Spleen (tissue), 11 donors: ENCODE data around the gene ATP1A1. TPM values are rescaled to one million over a fixed set of nuclear protein-coding genes. Genes with fewer than 3 reads are reported as not detected.

ENCODE experiments used
- DNase-seq: peaks from one replicate; pipeline ENCODE4 v3.0.0-alpha.2; 2020
- H3K27ac ChIP-seq, 8 donors: fragments of 200-600 bp; sonication (generic) in 7 of 8; 1 replicate in 4 of 8; 2 replicates in 4 of 8; pipeline versions ENCODE4 v1.5.0 to v1.8.0; 2016 to 2021; ENCODE audit warnings: inconsistent platforms in 4 of 8, mild to moderate bottlenecking in 4 of 8, moderate library complexity in 1 of 8
- H3K27me3 ChIP-seq, 7 donors: fragments of 200-600 bp; sonication (generic) in 6 of 7; replicated peaks in 1 of 7; 1 replicate in 4 of 7; 2 replicates in 3 of 7; pipeline versions ENCODE4 v1.5.0 to v1.8.0; 2016 to 2021; ENCODE audit warnings: inconsistent platforms in 3 of 7, mild to moderate bottlenecking in 1 of 7
- H3K36me3 ChIP-seq, 6 donors: fragments of 200-600 bp; sonication (generic) in 5 of 6; 1 replicate in 4 of 6; 2 replicates in 2 of 6; pipeline versions ENCODE4 v1.5.0 to v1.8.0; 2016 to 2021; ENCODE audit warnings: inconsistent platforms in 2 of 6
- H3K4me1 ChIP-seq, 6 donors: fragments of 200-600 bp; sonication (generic) in 5 of 6; 1 replicate in 3 of 6; 2 replicates in 3 of 6; pipeline versions ENCODE4 v1.5.0 to v1.8.0; 2016 to 2021; ENCODE audit warnings: inconsistent platforms in 3 of 6
- H3K4me3 ChIP-seq, 8 donors: fragments of 200-600 bp; sonication (generic) in 7 of 8; 1 replicate in 4 of 8; 2 replicates in 4 of 8; pipeline versions ENCODE4 v1.5.0 to v1.8.0; 2016 to 2021; ENCODE audit warnings: inconsistent platforms in 4 of 8, mild to moderate bottlenecking in 4 of 8, moderate library complexity in 2 of 8
- H3K9me3 ChIP-seq, 8 donors: fragments of 200-600 bp; sonication (generic) in 7 of 8; 1 replicate in 4 of 8; 2 replicates in 4 of 8; pipeline versions ENCODE4 v1.5.0 to v1.8.0; 2016 to 2021; ENCODE audit warnings: inconsistent platforms in 4 of 8
- POLR2A ChIP-seq, 3 donors: fragments of 450-650 bp; IDR thresholded peaks; one replicate each; pipeline ENCODE4 v1.5.1; 2017; ENCODE audit warnings: antibody characterized with exemption in 3 of 3, mild to moderate bottlenecking in 1 of 3
- POLR2AphosphoS5 ChIP-seq, 3 donors: sonication (generic); formaldehyde crosslinking; IDR thresholded peaks; one replicate each; pipeline ENCODE4 v1.5.1; 2017; ENCODE audit warnings: antibody characterized with exemption in 3 of 3
- WGBS, 5 donors: extraction: QIAGEN DNeasy Blood & Tissue Kit in 3 of 5; methylation state at CpG; one replicate each; pipeline versions ENCODE4 v1.1.5 to v1.1.7; 2013 to 2018; 5-methylcytosine and 5-hydroxymethylcytosine counted together
- intact Hi-C: fragments of 100-400 bp; cut with DNase I; formaldehyde crosslinking; loops from one replicate; pipeline ENCODE4 v1.15.0; 2023; ENCODE audit warnings: low total_unique reads
- polyA plus RNA-seq, 3 donors: library from polyadenylated mRNA; stranded (reverse); fragments of 200-250 nt; gene quantifications; one replicate each; pipeline ENCODE4 v1.2.1, GENCODE V29; 2013
- total RNA-seq, 7 donors: library from RNA; depleted of rRNA in 3 of 7; stranded (reverse); fragments of >200 nt in 3 of 7; fragmentation: NEBNext Ultra II Directional in 4 of 7; extraction: Animal tissue kit (Norgen Biotek cat#: 25700) in 4 of 7; gene quantifications; one replicate each; pipeline versions ENCODE4 v1.1.0 to v1.2.1, GENCODE V29; 2016 to 2021
- TF ChIP-seq, protein P1 (sequence below), 11 experiments: fragments of 200-600 bp in 7 of 11; fragments of 450-650 bp in 4 of 11; sonication (generic) in 4 of 11; IDR thresholded peaks in 8 of 11; conservative IDR thresholded peaks in 3 of 11; 1 replicate in 7 of 11; 2 replicates in 4 of 11; pipeline versions ENCODE4 v1.4.0 to v1.8.0; 2016 to 2021; ENCODE audit warnings: antibody characterized with exemption in 11 of 11, inconsistent platforms in 4 of 11, mild to moderate bottlenecking in 1 of 11
- donor health status: healthy with polysubstance abuse.
- donor health status: DM: no; HTN: no; CAD: no; lungs with moderate emphysema.
- donor health status: DM: no; HTN: no; CAD: no.
- donor health status: Bipolar disorder and iron deficiency.
- donor health status: healthy.
- donor health status: DM: no; HTN: no; CAD: no.
- donor health status: DM: yes; HTN: yes; CAD: no.

Gene ATP1A1
- total and polyA plus RNA-seq, 10 donors = 34.5 to 209 (median 130) TPM

- H3K36me3 ChIP-seq = no peaks in the 10 kb centered on the region
- no peaks in the 10 kb centered on the region for H3K4me1 ChIP-seq
- WGBS, 5 donors = 85 to 94% (median 91%) methylated on average over 4 of the region's 4 CpGs
- H3K27me3 ChIP-seq = peaks cover 0 to 12% (median 0%) of the 10 kb centered on the region in 7 donors
- TF ChIP-seq, protein P1, sequence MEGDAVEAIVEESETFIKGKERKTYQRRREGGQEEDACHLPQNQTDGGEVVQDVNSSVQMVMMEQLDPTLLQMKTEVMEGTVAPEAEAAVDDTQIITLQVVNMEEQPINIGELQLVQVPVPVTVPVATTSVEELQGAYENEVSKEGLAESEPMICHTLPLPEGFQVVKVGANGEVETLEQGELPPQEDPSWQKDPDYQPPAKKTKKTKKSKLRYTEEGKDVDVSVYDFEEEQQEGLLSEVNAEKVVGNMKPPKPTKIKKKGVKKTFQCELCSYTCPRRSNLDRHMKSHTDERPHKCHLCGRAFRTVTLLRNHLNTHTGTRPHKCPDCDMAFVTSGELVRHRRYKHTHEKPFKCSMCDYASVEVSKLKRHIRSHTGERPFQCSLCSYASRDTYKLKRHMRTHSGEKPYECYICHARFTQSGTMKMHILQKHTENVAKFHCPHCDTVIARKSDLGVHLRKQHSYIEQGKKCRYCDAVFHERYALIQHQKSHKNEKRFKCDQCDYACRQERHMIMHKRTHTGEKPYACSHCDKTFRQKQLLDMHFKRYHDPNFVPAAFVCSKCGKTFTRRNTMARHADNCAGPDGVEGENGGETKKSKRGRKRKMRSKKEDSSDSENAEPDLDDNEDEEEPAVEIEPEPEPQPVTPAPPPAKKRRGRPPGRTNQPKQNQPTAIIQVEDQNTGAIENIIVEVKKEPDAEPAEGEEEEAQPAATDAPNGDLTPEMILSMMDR (IDR thresholded peaks at IDR 0.05 in 8 of 11, conservative IDR thresholded peaks at IDR 0.05 in 3 of 11) = no peak
- TF ChIP-seq POLR2AphosphoS5 (IDR thresholded peaks at IDR 0.05) (no peak), POLR2A (IDR thresholded peaks at IDR 0.05) (no peak)
- DNase-seq = no peak
- no peak overlapping the region for H3K4me3 ChIP-seq
- H3K27ac ChIP-seq = no peak overlapping the region
- intact Hi-C loops = no loop called here
- H3K9me3 ChIP-seq = no peaks in the 10 kb centered on the region
These were observed 67.7 kb downstream of the ATP1A1 start for GRCh38 chr1:116440731-116441130.

GRCh38 chr1:116445534-116445933 is 72.5 kb downstream of the ATP1A1 start:
- no peak for DNase-seq
- Histone ChIP-seq H3K4me3 (no peak overlapping the region), H3K9me3 (no peaks in the 10 kb centered on the region), H3K27me3 (peaks cover 0 to 12% (median 0%) of the 10 kb centered on the region in 7 donors), H3K4me1 (no peaks in the 10 kb centered on the region), H3K36me3 (no peaks in the 10 kb centered on the region), H3K27ac (no peak overlapping the region)
- intact Hi-C loops = no loop called here
- 55 to 92% (median 86%) methylated on average over 1 of the region's 1 CpG for WGBS, 5 donors
- TF ChIP-seq POLR2AphosphoS5 (IDR thresholded peaks at IDR 0.05) (no peak), POLR2A (IDR thresholded peaks at IDR 0.05) (no peak)
- TF ChIP-seq, protein P1 (IDR thresholded peaks at IDR 0.05 in 8 of 11, conservative IDR thresholded peaks at IDR 0.05 in 3 of 11) = no peak

GRCh38 chr1:116446686-116447085 is 73.6 kb downstream of the ATP1A1 start:
- Histone ChIP-seq H3K9me3 (no peaks in the 10 kb centered on the region), H3K27ac (no peak overlapping the region), H3K4me3 (no peak overlapping the region), H3K4me1 (no peaks in the 10 kb centered on the region), H3K36me3 (no peaks in the 10 kb centered on the region), H3K27me3 (peaks cover 0 to 12% (median 0%) of the 10 kb centered on the region in 7 donors)
- WGBS, 5 donors = 90 to 96% (median 95%) methylated on average over 3 of the region's 3 CpGs
- DNase-seq = no peak
- TF ChIP-seq POLR2AphosphoS5 (IDR thresholded peaks at IDR 0.05) (no peak), POLR2A (IDR thresholded peaks at IDR 0.05) (no peak)
- TF ChIP-seq, protein P1 (IDR thresholded peaks at IDR 0.05 in 8 of 11, conservative IDR thresholded peaks at IDR 0.05 in 3 of 11) = no peak
- intact Hi-C loops = no loop called here

GRCh38 chr1:116448785-116449385 is 75.8 kb downstream of the ATP1A1 start:
- no peaks in the 10 kb centered on the region for H3K9me3 ChIP-seq
- intact Hi-C loops = no loop called here
- TF ChIP-seq POLR2AphosphoS5 (IDR thresholded peaks at IDR 0.05) = no peak
- no peak for TF ChIP-seq POLR2A (IDR thresholded peaks at IDR 0.05)
- TF ChIP-seq, protein P1 (IDR thresholded peaks at IDR 0.05 in 8 of 11, conservative IDR thresholded peaks at IDR 0.05 in 3 of 11) = no peak

More at GRCh38 chr1:116448785-116449385, 75.8 kb downstream of the ATP1A1 start:
- no peaks in the 10 kb centered on the region for H3K4me1 ChIP-seq
- no peak overlapping the region for H3K4me3 ChIP-seq
- H3K36me3 ChIP-seq = no peaks in the 10 kb centered on the region
- no peak for DNase-seq
- whole genome bisulfite sequencing, 5 donors = 78 to 88% (median 86%) methylated on average over 7 of the region's 7 CpGs
- H3K27ac ChIP-seq = no peak overlapping the region
- H3K27me3 ChIP-seq = peaks cover 0 to under 1% (median 0%) of the 10 kb centered on the region in 7 donors
